ENCODE measurements around the gene BCAS1.

DNA sequence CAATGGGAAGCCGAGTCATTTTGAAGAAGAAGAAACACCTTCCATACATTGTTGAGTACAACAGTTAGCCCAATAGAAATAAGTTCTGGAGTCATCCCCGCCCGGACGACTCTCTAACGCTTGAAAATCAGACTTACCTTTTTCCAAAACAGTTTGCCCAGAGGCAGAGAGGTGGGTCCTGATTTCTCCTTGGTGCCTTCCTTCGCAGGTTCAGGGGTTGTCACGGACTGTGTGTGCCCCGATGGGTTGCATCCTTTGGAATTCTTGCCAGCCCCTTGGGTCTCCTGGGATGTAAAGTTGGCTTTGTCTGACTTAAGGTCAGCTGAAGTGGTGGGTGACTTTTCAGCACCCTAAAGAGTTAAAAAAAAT lies 85.3 kb downstream of the BCAS1 start:
- TF ChIP-seq CTCF (IDR thresholded peaks at IDR 0.05) (no peak), POLR2A (IDR thresholded peaks at IDR 0.05) (no peak)
